ENCODE measurements around the gene UCK1. TPM values are rescaled to one million over a fixed set of nuclear protein-coding genes. Genes with fewer than 3 reads are reported as not detected.

UCK1 gene
- total and polyA plus RNA-seq, 2 of the 4 experiments (the other 2 are of a cell fraction): 17.9 to 21.4 TPM

- no peak overlapping the region for H2AFZ ChIP-seq (replicated peaks; ENCODE audit: low read length, poor library complexity)
- H2BK120ac ChIP-seq (ENCODE audit: low read depth, low read length): no peak overlapping the region
- CTCF ChIA-PET: no interaction called here
- H4K5ac ChIP-seq (ENCODE audit: low read depth, low read length): no peak overlapping the region
- no peak overlapping the region for H3K4me3 ChIP-seq (ENCODE audit: insufficient read depth, low read depth, low read length)
- H3K36me3 ChIP-seq (ENCODE audit: control insufficient read depth, insufficient read depth, low read length): peaks cover 83% of the 10 kb centered on the region
- no peak overlapping the region for H3K56ac ChIP-seq (ENCODE audit: extremely low read depth, insufficient read depth, low read length)
- POLR2A ChIA-PET (ENCODE audit: unreplicated experiment): no interaction called here
- H4K20me1 ChIP-seq (ENCODE audit: insufficient read depth, low read length): no peaks in the 10 kb centered on the region
- H3K79me1 ChIP-seq (ENCODE audit: low read depth in 1 of 2, low read length in 2 of 2): no peaks in the 10 kb centered on the region
- H3K23ac ChIP-seq (ENCODE audit: low read depth, low read length): no peak overlapping the region
- no TSS peak for BruUV-seq (replicated peaks)
- no peak overlapping the region for H2AK9ac ChIP-seq (replicated peaks; ENCODE audit: low read depth, low read length, poor library complexity)
- H3K18ac ChIP-seq (ENCODE audit: low read depth, low read length): no peak overlapping the region
- no peak overlapping the region for H4K91ac ChIP-seq (ENCODE audit: insufficient read depth, low read depth, low read length)
- H3K4me1 ChIP-seq (ENCODE audit: control insufficient read depth, insufficient read depth, low read length): no peaks in the 10 kb centered on the region
- no peak overlapping the region for H3K14ac ChIP-seq (replicated peaks; ENCODE audit: low read depth, low read length)
- H3K27me3 ChIP-seq (ENCODE audit: control insufficient read depth, insufficient read depth, low read length): no peaks in the 10 kb centered on the region
- H2BK5ac ChIP-seq (ENCODE audit: low read depth, low read length, poor library complexity, severe bottlenecking): no peak overlapping the region
- H4K8ac ChIP-seq (ENCODE audit: low read depth in 2 of 2, low read length in 2 of 2): no peak overlapping the region
- no peak overlapping the region for H3K4me2 ChIP-seq (ENCODE audit: low read depth, low read length)
- no peak overlapping the region for H3K27ac ChIP-seq (ENCODE audit: insufficient read depth, low read length)
- DNase-seq: no peak
- H3K9ac ChIP-seq (ENCODE audit: low read depth, low read length): no peak overlapping the region
- dilution Hi-C loops (cut with HindIII; ENCODE audit: low sequenced_read_pairs, unreplicated experiment): no loop called here
- H2BK15ac ChIP-seq (ENCODE audit: low read depth, low read length): no peak overlapping the region
- intact Hi-C loops (cut with micrococcal nuclease): no loop called here
- in situ Hi-C loops (cut with MboI; ENCODE audit: low sequenced_read_pairs): no loop called here
- no peak overlapping the region for H3K4ac ChIP-seq (ENCODE audit: low read depth, low read length)
- no peaks in the 10 kb centered on the region for H3K9me3 ChIP-seq (ENCODE audit: control insufficient read depth, insufficient read depth, low read length)
- ATAC-seq (ENCODE audit: low read depth): no peak
- 93% methylated on average over 6 of the region's 11 CpGs; no CpG with 5 or more reads in 1 of the 2 experiments for WGBS, 2 experiments (ENCODE audit: extremely low coverage in 2 of 2, insufficient read length in 1 of 2)
- no peak overlapping the region for H2BK20ac ChIP-seq (ENCODE audit: low read depth, low read length)
- no peak overlapping the region for H2AK5ac ChIP-seq (ENCODE audit: low read depth, low read length)
- TF ChIP-seq MAFK (IDR thresholded peaks at IDR 0.05; ENCODE audit: low read depth, low read length) (no peak), RCOR1 (IDR thresholded peaks at IDR 0.05; ENCODE audit: insufficient replicate concordance, low read length) (no peak), POLR2A (IDR thresholded peaks at IDR 0.05; ENCODE audit: low read depth, low read length) (no peak)
- no peaks in the 10 kb centered on the region for H3K9me1 ChIP-seq (ENCODE audit: insufficient read depth, low read length)
Observed at GRCh38 chr9:131517761-131518190, 13.3 kb downstream of the UCK1 start.
